Nephron progenitor cell (in vitro differentiated cells): ENCODE results near the gene PEX11B.

Source experiments
- DNase-seq: peaks from one replicate; pipeline ENCODE4 v3.0.0; 2021
- H3K27ac Mint-ChIP-seq: 2 replicates; pipeline ENCODE4 v1.8.0; 2021; ENCODE audit warnings: mild to moderate bottlenecking, moderate library complexity, mixed read lengths
- H3K27me3 Mint-ChIP-seq: 2 replicates; pipeline ENCODE4 v1.8.0; 2021; ENCODE audit warnings: mild to moderate bottlenecking, low read depth, mixed read lengths; ENCODE audit not compliant: poor library complexity
- H3K36me3 Mint-ChIP-seq: 2 replicates; pipeline ENCODE4 v1.8.0; 2021; ENCODE audit warnings: low read depth, mixed read lengths
- H3K4me1 Mint-ChIP-seq: 2 replicates; pipeline ENCODE4 v1.8.0; 2021; ENCODE audit warnings: mixed read lengths
- H3K4me3 Mint-ChIP-seq: 2 replicates; pipeline ENCODE4 v1.8.0; 2021; ENCODE audit warnings: mild to moderate bottlenecking, moderate library complexity, mixed read lengths
- H3K9me3 Mint-ChIP-seq: 2 replicates; pipeline ENCODE4 v1.8.0; 2021; ENCODE audit warnings: mild to moderate bottlenecking, moderate library complexity, mixed read lengths
- CTCF ChIP-seq: fragments of 200-600 bp; sonication (generic); IDR thresholded peaks from 2 replicates; pipeline ENCODE4 v1.5.0; 2021; ENCODE audit warnings: antibody characterized with exemption

The PEX11B gene

GRCh38 chr1:145946477-145946986 lies 28.0 kb upstream of the PEX11B start:
- no peak for TF ChIP-seq CTCF
- no peak for DNase-seq
- Mint-ChIP-seq H3K27ac (no peak overlapping the region), H3K4me1 (peaks cover 20% of the 10 kb centered on the region), H3K27me3 (no peaks in the 10 kb centered on the region), H3K36me3 (peaks cover 47% of the 10 kb centered on the region), H3K9me3 (no peaks in the 10 kb centered on the region), H3K4me3 (no peak overlapping the region)

DNA sequence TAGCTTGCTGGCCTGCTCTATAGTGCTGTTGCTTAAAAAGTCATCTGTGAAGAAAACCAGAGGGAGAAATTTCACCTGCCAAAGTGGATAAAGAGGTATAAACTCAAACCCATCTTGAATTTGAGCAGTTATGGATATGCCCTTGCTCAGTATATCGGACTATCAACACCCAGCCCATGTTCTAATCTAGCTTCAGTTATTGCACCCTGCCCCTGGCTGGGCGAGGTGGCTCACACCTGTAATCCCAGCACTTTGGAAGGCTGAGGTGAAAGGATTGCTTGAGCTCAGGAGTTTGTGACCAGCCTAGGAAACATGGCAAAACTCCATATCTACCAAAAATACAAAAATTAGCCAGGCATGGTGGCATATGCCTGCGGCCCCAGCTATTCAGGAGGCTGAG lies 26.0 kb upstream of the PEX11B start:
- H3K9me3 Mint-ChIP-seq = no peaks in the 10 kb centered on the region
- H3K27ac Mint-ChIP-seq = no peak overlapping the region
- DNase-seq = no peak
- TF ChIP-seq CTCF = no peak
- H3K36me3 Mint-ChIP-seq = peaks cover 49% of the 10 kb centered on the region
- peaks cover 20% of the 10 kb centered on the region for H3K4me1 Mint-ChIP-seq
- no peaks in the 10 kb centered on the region for H3K27me3 Mint-ChIP-seq
- H3K4me3 Mint-ChIP-seq = no peak overlapping the region

DNA sequence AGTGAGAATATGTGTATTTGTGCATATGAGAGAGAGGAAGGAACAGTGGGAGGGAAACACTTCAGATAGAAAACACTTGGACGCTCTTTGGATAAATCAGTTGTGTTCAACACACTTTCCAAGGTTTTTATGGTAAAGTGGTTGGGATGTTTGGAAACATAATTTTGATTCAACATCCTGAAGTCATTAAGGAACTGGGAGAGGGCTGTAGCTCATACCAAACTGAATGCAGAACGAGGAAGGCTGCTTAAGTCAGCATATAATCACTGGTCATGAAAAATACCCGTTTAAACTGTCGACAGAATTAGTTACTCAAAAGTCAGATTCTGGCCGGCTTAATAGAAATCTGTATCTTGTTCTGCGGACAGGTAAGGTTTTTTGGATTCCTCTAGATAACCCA lies 24.4 kb upstream of the PEX11B start:
- H3K27ac Mint-ChIP-seq = peak overlapping the region; percentile 87

GRCh38 chr1:145942405-145942804 lies 23.9 kb upstream of the PEX11B start:
- H3K27me3 Mint-ChIP-seq = no peaks in the 10 kb centered on the region
- no peak overlapping the region for H3K4me3 Mint-ChIP-seq
- H3K36me3 Mint-ChIP-seq = peaks cover 37% of the 10 kb centered on the region
- H3K4me1 Mint-ChIP-seq = peaks cover 15% of the 10 kb centered on the region
- H3K27ac Mint-ChIP-seq = peak overlapping the region; percentile 87
- DNase-seq = no peak
- no peak for TF ChIP-seq CTCF
- H3K9me3 Mint-ChIP-seq = no peaks in the 10 kb centered on the region

More for the DNA sequence above, 24.4 kb upstream of the PEX11B start:
- TF ChIP-seq CTCF = no peak
- H3K36me3 Mint-ChIP-seq = peaks cover 37% of the 10 kb centered on the region
- H3K27me3 Mint-ChIP-seq = no peaks in the 10 kb centered on the region
- no peaks in the 10 kb centered on the region for H3K9me3 Mint-ChIP-seq
- H3K4me3 Mint-ChIP-seq = no peak overlapping the region
- no peak for DNase-seq
- peaks cover 15% of the 10 kb centered on the region for H3K4me1 Mint-ChIP-seq

DNA sequence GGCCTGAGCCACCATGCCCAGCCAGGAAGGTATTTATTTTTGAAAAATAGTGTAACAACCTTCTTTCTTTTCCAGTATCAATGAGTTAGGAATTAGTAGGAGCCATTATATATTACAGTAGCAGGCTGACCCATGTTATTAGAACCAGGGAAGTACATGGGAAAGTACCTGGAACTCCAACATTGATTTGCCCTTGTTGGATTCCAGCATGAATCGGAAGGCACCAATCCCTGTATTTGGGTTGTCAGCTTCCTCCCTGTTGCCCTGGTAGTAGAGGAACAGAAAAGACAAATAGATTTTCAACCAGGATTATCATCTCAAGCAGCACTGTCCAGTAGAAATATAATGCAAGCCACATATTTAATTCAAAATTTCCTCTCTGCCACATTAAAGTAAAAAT lies 18.9 kb upstream of the PEX11B start:
- Mint-ChIP-seq H3K27ac (no peak overlapping the region), H3K4me1 (peaks cover 12% of the 10 kb centered on the region), H3K27me3 (no peaks in the 10 kb centered on the region), H3K4me3 (no peak overlapping the region), H3K9me3 (no peaks in the 10 kb centered on the region), H3K36me3 (peaks cover 40% of the 10 kb centered on the region)
- DNase-seq = no peak
- no peak for TF ChIP-seq CTCF

DNA sequence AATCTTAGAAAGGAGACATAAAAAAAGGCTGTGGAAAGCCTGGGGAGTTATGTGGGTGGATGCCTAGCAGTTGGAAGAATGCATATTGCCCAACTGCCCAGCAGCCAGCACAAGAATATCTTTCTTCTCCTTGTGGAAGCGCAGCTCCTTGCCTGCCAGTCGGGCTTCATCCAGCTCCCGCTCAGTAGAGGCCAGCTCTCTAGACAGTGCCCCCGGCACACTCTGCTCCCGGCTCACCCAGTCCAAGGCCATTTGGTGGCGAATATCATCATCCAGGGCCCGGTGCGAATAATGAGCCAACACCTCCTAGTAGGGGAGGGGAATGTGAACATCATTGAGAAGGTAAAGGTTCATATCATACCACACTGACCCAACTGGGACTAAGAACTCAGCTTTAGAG lies 17.7 kb upstream of the PEX11B start:
- Mint-ChIP-seq H3K27me3 (no peaks in the 10 kb centered on the region), H3K9me3 (no peaks in the 10 kb centered on the region), H3K4me1 (peaks cover 12% of the 10 kb centered on the region), H3K4me3 (no peak overlapping the region), H3K27ac (no peak overlapping the region), H3K36me3 (peaks cover 34% of the 10 kb centered on the region)
- DNase-seq = no peak
- no peak for TF ChIP-seq CTCF
